Measurements from ENCODE around the gene OXLD1.

Gene OXLD1

GRCh38 chr17:81666342-81667191 is at the start of gene OXLD1, which contains the start of gene CCDC137:
OXLD1 (minus strand) TSS chr17:81666605; CDS start chr17:81666577, 28 bp downstream.
CCDC137 (plus strand) TSS chr17:81666737; CDS start chr17:81666767, 30 bp downstream.
- peak; percentile 98 for DNase-seq (ENCODE audit: insufficient read length, low spot score)
- FAIRE-seq: peak; percentile 86

DNA sequence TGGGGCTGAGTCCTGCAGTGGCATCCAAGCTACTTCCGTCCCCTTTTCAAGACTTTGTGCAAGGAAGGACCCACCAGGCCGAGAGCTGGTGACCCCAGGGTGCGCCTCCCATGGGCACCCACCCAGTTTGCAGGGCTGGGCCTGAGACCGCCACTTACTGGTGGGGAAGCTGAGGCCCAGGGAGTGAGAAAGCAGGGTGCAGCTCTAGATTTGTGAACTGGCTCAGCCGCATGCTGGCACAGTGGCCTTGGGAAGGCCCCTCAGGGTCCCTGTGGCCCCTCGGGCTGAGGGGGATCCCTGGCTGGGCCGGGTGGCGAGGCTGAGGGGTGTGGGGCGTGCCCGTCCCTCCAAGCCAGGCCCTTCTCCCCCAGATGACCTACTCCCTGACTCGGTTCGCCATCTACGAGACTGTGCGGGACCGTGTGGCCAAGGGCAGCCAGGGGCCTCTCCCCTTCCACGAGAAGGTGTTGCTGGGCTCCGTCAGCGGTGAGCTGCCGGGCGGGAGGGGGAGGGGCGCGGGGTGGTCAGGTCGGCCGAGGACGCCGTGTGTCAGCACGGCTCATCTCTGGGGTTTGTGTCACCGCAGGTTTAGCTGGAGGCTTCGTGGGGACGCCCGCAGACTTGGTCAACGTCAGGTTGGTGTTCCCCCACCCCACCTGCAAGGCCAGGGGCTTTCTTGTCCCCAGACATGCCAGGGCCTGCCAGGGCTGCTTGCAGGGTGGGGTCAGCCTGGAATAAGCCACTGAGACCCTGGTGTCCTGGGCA is 48.9 kb upstream of the OXLD1 start:
- no peak for DNase-seq (ENCODE audit: insufficient read length, low spot score)
- no peak for FAIRE-seq

- FAIRE-seq (no peak), DNase-seq (ENCODE audit: insufficient read length, low spot score) (no peak)
These were observed 48.2 kb upstream of the OXLD1 start for GRCh38 chr17:81714412-81715106.

DNA sequence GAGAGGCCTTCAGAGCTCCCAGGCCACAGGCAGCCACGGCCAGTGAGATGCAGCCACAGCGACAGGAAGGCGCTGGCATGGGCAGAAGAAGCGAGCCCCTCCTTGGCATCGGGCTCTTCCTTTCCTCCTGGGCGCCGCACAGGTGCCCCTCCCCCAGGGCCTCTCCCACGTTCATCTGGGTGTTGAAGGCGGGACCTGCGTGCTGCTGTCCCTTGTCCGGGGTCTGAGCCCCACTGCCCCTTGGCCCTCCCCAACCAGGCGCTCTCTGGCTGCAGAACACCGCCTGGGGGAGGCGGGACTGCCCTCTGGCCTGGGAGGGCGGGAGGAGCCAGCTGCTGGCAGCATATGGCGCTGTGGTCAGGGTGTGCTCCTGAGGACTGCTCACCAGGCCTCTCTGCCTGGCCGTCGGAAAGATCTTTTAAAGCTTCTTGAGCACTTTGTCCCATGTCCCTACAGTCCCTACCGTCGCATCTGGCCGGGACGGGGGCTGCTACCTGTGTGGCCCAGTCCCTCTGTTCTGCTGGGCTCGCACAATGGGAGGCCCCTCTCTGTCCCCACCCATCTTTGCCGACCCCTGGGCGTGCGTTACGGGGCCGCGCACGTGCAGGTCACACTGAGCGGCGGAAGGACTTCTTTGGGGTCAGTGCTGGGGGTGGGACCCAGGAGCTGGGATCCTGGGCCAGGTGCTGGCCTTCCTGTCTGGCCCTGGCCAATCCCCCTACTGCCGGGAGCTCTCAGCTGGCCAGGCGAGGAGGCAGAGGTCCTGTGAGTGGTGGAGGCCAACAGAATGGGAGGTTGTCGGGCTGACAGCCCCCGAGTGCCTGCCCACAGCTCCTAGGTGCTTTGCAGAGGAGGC is 47.4 kb upstream of the OXLD1 start:
- FAIRE-seq (no peak), DNase-seq (ENCODE audit: insufficient read length, low spot score) (no peak)

- no peak for DNase-seq (ENCODE audit: insufficient read length, low spot score)
- no peak for FAIRE-seq
These were observed 46.7 kb upstream of the OXLD1 start for GRCh38 chr17:81713004-81713555.

DNA sequence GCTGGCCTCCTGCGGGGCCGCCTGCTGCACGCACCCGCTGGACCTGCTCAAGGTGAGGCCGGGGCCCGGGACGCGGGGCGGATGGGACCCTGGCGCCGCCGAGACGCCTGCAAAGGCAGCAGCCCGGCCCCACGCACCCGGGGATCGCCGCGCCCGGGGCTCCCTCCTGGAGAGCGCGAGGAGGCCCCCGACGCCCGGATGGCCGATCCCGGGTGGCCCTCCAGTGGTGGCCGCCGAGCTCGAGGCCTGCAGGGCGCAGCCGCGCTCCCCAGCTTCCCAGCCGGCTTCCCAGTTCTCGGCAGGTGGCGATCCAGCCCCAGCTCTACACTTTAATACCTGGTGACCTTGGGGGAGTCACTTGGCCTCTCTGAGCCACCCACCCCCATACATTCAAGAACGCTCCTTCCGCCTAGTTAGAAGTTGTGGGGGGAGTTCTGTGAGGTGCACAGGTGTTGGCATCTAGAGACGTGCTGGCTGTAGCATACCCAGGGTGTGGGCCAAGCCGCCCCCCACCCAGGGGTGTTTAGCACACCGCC is 46.1 kb upstream of the OXLD1 start:
- DNase-seq (ENCODE audit: insufficient read length, low spot score): no peak
- no peak for FAIRE-seq

DNA sequence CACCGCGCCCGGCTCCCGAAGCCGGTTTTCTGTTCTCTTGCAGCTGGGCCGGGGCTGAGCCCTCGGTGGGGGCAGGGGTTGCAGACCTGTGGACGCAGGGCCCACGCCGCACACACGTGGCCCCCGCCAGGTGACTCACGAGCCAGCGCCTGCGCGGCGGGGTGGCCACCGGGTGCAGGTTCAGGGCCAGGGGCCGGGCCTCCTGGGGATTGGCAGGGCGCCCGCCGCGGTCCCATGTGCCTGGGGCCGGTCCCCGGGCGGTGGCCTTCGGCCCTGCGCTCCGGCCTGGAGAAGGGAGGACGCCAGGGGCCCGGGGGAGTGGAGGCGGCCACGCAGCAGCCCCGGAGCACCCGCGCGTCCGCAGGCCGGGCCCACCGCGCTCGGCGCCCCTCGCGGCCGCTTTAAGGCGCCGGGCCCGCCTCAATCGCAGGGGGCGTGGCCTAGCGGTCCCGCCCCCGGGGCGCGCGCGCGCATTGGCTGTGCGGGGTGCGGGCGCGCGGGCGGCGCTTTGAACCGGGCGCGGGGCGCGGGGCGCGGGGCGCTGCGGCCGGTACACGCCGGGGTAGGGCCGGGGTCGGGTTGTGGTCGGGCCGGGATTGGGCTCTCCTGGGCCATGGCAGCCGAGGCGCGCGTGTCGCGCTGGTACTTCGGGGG is 45.5 kb upstream of the OXLD1 start, which contains the start of gene SLC25A10:
Gene SLC25A10, plus strand, starts transcription at position 471 of the 654 bp plus-strand sequence. Its CDS starts 143 bp downstream, at position 614.
- peak; percentile 75 for DNase-seq (ENCODE audit: insufficient read length, low spot score)
- FAIRE-seq: no peak

DNA sequence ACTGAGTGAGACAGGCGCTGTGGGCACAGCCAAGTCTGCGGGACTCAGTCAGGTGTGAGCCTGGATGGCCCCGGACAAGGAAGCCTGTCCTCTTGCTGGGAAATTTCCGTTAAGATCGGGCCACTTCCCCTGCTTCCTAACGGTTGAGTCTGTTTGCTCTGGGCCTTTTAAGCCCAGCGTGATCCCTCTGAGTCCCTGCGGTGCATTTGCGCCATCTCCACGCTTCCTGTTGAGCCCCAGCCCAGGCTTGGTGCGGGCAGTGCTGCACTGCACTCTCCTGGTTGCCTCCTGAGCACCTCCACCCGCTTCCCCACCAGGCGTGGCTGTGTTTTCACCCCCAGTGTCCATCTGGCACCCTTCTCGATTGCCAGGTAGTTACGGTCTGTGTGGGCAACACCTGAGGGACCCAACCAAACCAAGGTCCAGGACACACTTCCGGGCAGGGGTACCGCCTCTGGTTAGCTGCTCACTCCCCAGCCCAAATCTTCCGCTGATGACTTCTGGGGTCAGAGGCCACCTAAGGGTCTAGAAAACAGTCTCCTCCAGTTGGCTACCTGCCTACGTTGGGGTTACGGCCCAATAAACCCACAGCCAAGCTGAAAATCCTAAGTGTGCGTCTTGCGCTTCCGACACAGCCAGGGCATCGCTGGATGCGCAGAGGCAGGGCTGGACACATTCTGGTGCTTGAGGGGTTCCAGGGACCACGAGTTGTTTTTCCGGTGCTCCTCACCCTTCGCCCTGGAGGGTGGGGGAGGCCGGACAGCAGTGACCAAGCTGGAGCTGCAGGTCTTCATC is 44.3 kb upstream of the OXLD1 start:
- FAIRE-seq (no peak), DNase-seq (ENCODE audit: insufficient read length, low spot score) (no peak)

GRCh38 chr17:81708739-81709185 is 42.4 kb upstream of the OXLD1 start:
- FAIRE-seq: no peak

GRCh38 chr17:81707725-81708646 is 41.6 kb upstream of the OXLD1 start:
- no peak for FAIRE-seq
- no peak for DNase-seq (ENCODE audit: insufficient read length, low spot score)

More at GRCh38 chr17:81708739-81709185, 42.4 kb upstream of the OXLD1 start:
- no peak for DNase-seq (ENCODE audit: insufficient read length, low spot score)

DNA sequence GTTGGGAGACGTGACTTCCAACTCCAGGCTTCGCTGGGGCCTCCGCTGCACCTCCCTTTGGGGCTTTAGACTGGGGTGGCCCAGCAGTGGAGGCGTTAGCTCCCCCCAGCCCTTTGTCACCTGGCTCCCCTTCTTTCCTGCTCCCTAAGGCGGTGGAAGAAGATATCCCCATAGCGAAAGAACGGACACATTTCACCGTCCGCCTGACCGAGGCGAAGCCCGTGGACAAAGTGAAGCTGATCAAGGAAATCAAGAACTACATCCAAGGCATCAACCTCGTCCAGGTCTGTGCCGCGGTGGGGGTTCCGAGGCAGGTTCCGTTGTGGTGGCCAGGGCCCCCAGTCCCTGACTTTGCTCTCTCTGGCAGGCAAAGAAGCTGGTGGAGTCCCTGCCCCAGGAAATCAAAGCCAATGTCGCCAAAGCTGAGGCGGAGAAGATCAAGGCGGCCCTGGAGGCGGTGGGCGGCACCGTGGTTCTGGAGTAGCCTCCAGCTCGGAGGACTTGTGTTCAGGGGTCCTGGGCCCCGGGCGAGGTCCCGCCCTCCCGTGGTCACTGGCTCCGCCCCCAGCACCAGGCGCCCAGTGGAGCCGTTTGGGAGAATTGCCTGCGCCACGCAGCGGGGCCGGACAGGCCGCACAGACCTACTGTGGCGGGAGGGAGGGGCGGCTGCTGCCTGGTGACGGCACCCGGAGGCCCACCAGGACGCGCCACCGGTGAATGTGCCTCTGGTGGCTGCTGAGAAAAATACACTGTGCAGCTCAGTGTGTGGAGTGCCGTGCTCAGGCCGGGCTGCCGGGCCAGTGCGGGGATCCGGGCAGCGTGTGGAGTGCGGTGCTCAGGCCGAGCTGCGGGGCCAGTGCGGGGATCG is 40.6 kb upstream of the OXLD1 start:
- FAIRE-seq: no peak
- DNase-seq (ENCODE audit: insufficient read length, low spot score): no peak

DNA sequence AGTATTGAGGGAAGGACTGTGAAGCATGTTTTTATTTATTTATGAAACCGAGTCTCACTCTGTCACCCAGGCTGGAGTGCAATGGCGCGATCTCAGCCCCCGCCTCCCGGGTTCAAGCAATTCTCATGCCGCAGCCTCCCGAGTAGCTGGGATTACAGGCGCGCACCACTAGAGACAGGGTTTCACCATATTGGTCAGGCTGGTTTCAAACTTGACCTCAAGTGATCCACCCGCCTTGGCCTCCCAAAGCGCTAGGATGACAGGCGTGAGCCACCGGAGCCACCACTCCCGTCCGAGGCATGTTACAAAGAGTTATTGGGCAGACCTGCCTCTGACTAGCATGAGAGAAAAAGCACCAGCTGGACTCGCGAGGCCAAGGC is 39.8 kb upstream of the OXLD1 start:
- DNase-seq (ENCODE audit: insufficient read length, low spot score) (no peak), FAIRE-seq (no peak)

DNA sequence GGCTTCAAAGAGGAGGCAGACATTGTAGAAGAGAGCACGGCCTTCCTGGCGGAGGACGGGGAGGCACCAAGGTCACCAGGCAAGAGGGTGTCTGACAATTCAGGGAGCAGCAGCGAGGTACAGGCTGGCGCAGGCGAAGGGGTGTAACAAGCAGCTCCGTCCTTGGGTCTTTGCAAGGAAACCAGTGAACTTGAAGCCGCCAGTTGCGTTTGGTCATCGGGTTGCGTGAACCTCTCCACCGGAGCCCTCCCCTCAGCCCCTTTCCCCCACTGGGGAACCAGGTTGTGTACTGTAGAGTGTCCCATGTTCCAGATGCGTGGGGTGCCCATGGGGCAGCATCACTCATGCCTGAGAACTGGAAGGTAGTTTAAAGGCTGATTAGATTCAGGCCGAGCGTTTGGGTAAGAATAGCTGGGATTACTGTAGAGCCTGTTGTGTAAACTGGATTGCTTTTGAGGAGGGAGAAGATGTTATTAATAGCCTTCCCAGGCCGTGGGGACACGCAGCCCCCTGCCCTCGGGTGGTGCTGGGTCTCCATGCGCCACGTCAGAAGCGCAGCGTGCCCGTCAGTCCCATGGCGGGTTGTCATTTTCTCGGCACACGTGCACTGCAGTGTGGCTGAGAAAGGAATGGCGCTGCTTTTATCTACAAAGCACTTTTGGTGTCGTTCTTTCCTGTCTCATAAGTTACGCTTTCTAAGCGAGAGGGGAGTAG is 39.3 kb upstream of the OXLD1 start:
- no peak for DNase-seq (ENCODE audit: insufficient read length, low spot score)
- FAIRE-seq: no peak

DNA sequence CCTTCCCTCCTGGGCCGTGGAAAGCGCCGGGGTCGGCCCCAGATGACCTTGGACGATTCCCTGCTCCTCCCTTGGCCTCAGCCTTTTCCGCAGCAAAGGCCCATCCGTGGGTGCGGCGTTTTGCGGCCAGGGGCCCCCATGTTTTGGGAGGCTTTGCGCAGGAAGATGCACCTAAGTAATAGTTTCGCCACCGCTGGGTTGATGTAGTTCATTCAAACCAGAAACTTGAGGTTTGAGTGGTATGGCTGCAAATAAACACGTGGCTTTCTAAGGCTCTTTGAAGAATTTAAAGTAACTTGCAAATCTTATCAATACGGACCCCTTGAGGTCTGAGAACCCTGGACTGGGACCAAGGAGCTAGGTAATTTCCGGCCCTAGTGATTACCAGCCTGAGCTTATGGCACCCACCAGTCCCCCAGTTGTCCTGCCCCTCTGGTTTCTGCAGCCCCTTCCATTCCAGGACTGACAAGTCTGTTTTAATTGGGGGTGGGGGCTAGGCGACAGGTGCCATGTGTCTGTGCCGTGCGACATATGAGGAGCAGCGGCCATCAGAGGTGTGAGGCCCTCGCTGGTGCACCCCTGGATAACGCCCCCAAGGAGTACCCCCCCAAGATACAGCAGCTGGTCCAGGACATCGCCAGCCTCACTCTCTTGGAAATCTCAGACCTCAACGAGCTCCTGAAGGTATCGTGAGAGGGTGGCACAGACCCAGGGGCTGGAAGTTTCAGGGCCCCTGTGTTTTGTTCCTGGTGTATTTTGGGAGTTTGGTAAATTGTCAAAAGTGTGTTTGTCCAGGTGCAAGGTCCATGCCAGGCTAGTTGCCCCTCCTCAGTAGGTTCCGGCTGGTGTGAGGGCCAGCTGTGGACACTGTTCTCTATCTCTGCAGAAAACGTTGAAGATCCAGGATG is 37.6 kb upstream of the OXLD1 start:
- no peak for FAIRE-seq
- DNase-seq (ENCODE audit: insufficient read length, low spot score): no peak

All from HTR-8/SVneo (cell line).